GM18498 (cell line): ENCODE measurements around the gene SMIM41.
A peak's percentile ranks its signal among the peaks of the same experiment; 100 is the strongest.

Source experiments
- ATAC-seq: cut with Tn5 transposase; IDR thresholded peaks from one replicate; pipeline ENCODE4 v1.9.1; 2021; ENCODE audit warnings: mild to moderate bottlenecking, moderate library complexity; ENCODE audit not compliant: unreplicated experiment

SMIM41 gene

DNA sequence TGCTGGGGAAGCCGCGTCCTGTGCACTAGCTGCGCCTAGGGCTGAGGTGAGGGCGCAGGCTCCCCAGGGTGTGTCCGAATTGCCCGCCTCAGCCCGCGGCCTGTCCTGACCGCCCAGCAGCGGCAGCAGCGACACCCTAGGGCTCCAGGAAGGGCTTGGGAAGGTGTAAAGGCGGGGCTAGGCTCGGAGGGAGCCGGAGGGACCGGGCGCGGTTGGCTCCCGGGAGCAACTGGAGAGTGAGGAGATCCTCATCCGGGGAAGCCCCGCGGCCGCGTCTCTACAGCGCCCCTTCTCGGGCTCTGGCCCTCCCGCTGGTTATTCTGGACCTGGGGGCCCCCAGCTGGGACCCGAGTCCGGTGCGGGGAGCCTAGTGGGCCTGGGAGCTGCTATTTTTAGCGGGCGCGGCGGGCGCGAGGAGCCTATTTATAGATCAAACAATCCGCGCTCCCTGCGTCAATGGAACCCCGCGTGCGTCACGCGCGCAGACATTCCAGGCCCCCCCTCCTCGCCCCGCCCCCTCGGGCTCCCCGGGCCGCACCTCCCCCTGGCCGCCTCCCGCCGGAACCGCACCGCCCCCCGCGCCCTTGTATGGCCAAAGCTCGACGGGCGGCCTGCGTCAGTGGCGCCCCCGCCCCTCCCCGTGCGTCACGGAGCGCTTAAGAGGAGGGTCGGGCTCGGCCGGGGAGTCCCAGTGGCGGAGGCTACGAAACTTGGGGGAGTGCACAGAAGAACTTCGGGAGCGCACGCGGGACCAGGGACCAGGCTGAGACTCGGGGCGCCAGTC lies 28.6 kb upstream of the SMIM41 start, which contains the start of gene NR4A1:
TSS of gene NR4A1 (plus strand) at position 685 of the 784 bp plus-strand sequence. CDS start 2,887 bp downstream, outside the sequence.
- peak; percentile 88 for ATAC-seq

DNA sequence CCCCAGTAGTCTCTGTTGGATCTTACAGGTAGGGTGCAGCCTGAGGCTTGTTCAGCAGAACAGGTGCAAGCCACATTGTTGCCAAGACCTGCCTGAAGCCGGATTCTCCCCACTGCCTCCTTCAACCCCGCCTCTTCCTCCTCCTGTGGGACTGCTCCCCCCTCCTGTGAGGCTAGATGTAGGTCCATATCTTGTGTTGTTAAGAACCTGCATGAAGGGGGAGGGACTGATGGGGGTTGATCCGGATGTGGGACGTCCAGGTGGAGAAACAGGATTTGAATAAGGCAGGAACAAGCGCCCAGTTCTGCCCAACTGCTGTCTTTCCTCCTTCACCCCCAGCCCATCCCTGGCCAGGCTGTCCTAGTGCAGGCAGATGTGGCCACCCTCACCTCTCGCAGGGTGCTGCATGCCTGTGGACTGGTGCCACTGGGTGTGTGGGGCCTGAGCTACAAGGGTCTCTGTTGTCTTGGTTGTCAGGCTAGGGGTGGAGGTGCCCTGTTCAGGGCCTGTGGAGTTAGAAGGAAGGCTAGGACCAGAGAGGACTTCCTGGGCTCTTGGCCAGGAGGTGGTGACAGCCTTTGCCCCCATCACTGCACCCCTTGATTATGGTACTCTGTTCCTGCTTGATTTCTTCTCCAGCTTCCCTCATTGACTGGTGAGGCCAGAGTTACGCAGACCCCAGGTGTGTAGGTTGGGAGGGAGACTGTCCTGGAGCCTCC lies 26.9 kb upstream of the SMIM41 start:
- ATAC-seq, result no peak

DNA sequence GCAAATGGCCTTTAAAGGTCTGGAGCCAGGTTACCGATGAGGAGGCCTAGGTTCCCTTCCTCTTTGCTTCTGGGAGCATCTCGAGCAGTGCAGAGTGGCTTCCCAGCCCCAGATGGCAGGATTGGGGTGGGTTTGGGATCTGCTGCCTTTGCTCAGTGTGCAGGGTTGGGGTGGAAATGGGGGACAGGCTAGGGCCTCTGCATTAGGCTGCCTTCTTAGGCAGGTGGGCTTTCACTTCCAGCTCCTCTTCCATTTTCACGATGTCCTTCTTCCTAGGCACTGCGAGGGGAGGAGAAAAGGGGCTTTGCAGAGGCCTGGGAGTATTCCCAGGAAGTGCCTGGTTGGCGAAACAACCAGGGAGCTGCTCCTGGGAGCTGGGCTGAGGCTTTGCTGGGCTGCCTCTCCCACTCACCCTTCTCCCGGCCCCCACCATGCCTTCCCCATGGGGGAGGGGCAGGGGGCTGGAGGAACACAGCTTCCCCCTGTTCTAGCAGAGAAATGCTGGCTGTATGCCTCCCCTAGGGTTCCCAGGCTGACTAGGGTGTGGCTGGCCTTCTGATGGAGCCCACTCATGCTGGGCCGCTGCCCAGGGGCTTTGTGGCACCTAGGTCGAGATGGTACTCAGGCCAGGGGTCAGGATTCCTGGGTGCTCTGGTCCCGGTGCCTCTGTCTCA lies 25.8 kb upstream of the SMIM41 start:
- no peak for ATAC-seq

DNA sequence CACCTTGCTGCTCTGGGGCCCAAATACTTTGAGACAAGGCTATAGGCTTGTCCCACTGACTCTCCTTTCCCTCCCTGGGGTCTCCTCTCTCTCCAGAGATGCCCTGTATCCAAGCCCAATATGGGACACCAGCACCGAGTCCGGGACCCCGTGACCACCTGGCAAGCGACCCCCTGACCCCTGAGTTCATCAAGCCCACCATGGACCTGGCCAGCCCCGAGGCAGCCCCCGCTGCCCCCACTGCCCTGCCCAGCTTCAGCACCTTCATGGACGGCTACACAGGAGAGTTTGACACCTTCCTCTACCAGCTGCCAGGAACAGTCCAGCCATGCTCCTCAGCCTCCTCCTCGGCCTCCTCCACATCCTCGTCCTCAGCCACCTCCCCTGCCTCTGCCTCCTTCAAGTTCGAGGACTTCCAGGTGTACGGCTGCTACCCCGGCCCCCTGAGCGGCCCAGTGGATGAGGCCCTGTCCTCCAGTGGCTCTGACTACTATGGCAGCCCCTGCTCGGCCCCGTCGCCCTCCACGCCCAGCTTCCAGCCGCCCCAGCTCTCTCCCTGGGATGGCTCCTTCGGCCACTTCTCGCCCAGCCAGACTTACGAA lies 25.2 kb upstream of the SMIM41 start:
- ATAC-seq, result no peak

DNA sequence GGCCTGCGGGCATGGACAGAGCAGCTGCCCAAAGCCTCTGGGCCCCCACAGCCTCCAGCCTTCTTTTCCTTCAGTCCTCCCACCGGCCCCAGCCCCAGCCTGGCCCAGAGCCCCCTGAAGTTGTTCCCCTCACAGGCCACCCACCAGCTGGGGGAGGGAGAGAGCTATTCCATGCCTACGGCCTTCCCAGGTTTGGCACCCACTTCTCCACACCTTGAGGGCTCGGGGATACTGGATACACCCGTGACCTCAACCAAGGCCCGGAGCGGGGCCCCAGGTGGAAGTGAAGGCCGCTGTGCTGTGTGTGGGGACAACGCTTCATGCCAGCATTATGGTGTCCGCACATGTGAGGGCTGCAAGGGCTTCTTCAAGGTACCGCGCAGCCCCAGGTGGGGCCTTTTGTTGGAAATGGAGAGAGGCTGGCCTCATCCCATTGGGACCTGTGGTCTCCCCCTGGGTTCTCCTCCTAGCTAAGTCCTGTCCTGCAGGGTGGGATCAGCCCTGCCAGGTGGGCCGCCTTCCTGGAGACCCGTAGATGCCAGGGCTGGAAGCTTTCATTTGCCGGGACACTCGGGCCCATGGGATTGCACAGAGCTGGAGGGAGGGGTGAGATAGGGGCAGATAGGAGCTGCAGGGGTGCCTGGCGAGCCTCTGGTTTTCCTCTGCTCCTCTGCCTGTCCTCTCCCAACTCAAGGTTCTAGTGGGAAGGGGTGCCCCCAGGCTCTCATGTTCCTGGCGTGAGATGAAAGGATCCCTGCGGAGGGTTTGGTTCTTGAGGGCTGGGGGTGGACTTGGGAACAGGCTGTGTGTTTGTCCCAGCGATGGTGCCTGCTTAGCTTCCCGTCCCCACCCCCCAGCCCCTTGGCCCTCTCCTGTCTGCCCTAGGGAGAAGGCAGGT lies 24.4 kb upstream of the SMIM41 start:
- ATAC-seq, result no peak

DNA sequence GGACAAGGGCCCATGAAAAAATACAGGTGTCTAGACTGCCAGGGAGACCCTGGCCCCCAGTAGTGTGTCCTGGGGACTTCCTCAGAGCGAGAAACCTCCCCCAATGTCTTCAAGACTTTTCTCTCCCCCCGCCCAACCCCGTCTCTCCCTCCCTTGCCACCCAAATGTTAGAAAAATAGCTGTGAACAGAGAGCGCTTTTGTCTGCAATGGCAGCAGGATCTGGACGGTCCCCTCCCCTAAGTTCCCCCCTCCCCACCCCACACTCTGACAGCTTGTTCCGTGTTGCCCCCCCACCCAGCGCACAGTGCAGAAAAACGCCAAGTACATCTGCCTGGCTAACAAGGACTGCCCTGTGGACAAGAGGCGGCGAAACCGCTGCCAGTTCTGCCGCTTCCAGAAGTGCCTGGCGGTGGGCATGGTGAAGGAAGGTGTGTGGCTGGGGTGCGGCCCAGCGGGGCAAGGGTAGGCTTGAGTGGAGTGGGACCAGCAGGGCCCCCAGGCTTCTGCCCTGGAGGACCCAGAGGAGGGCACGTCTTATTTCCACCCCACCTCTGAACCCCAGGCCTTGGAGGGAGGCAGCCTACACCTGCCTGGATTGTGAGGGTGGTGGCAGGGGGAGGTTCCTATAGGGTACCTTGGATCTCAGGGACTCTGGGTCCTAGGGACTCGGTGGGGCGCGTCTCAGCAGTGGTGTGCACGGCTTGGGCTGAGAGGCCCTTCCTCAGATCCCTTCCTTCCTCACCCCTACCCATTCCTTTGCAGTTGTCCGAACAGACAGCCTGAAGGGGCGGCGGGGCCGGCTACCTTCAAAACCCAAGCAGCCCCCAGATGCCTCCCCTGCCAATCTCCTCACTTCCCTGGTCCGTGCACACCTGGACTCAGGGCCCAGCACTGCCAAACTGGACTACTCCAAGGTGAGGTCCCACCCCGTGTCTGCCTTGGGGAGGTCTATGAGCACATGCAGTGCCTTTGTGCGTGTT lies 23.5 kb upstream of the SMIM41 start:
- no peak for ATAC-seq

DNA sequence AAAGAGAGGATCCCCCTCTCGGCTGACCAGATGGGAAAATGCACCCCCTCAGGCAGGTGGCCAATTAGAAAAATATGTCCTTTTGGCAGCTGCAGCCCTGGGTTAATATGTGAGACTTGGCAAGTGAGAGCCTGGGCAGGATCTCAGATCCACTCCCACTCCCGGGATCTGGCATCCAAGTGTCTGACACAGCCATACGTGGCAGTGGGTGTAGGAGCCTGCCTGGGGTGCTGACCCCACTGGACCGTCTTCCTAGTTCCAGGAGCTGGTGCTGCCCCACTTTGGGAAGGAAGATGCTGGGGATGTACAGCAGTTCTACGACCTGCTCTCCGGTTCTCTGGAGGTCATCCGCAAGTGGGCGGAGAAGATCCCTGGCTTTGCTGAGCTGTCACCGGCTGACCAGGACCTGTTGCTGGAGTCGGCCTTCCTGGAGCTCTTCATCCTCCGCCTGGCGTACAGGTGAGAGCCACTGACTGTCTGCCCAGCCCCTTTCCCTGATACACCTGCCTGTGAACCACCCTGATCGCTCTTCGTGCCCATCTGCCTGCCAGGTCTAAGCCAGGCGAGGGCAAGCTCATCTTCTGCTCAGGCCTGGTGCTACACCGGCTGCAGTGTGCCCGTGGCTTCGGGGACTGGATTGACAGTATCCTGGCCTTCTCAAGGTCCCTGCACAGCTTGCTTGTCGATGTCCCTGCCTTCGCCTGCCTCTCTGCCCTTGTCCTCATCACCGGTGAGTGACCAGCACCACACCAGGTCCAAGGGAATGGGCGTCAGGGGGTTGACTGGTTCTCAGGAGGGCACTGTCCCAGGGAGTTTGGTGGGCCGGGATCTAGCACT lies 22.5 kb upstream of the SMIM41 start:
- ATAC-seq, result no peak

DNA sequence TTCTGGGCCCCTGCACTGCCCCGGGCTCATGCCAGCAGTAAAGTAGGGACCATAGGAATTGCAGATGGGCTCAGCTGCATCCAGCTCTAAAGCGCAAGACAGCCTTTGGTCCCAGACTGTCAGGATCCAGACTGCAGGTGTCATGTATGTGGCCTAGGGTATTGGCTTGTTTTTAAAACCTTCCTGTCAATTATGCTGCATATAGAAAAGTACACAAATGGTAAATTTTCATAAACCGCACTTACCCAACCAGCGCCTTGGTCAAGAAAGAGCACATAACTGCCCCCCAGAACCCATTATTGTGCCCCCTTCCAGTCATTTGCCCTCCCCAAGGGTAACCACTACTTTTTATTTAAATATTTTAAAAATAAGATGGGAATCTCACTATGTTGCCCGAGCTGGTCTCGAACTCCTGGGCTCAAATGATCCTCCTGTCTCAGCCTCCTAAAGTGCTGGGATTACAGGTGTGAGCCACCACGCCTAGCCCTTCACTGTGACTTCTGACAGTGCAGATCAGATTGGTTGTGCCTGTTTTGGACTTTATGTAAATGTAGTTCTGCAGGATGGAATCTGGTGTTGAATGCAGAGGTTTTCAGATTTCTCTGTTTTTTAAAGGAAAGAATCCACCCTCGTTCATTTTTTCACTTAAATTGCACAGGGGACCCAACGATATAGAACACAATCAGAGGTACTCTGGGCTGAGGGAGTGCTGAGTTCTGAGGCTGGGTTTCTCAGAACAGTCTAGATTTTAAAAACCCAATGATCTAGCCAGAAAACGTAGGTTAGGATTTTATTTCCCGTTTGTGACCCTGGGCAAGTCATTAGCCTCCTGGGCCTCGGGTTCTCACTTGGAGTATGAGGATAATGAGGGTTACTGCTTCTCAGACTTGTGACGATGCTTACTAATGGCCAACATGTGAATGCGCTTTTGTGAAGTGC lies 21.6 kb upstream of the SMIM41 start:
- no peak for ATAC-seq

DNA sequence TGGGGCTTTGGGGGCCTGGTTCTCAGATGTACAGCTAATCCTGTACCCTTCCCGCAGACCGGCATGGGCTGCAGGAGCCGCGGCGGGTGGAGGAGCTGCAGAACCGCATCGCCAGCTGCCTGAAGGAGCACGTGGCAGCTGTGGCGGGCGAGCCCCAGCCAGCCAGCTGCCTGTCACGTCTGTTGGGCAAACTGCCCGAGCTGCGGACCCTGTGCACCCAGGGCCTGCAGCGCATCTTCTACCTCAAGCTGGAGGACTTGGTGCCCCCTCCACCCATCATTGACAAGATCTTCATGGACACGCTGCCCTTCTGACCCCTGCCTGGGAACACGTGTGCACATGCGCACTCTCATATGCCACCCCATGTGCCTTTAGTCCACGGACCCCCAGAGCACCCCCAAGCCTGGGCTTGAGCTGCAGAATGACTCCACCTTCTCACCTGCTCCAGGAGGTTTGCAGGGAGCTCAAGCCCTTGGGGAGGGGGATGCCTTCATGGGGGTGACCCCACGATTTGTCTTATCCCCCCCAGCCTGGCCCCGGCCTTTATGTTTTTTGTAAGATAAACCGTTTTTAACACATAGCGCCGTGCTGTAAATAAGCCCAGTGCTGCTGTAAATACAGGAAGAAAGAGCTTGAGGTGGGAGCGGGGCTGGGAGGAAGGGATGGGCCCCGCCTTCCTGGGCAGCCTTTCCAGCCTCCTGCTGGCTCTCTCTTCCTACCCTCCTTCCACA lies 20.7 kb upstream of the SMIM41 start:
- no peak for ATAC-seq

DNA sequence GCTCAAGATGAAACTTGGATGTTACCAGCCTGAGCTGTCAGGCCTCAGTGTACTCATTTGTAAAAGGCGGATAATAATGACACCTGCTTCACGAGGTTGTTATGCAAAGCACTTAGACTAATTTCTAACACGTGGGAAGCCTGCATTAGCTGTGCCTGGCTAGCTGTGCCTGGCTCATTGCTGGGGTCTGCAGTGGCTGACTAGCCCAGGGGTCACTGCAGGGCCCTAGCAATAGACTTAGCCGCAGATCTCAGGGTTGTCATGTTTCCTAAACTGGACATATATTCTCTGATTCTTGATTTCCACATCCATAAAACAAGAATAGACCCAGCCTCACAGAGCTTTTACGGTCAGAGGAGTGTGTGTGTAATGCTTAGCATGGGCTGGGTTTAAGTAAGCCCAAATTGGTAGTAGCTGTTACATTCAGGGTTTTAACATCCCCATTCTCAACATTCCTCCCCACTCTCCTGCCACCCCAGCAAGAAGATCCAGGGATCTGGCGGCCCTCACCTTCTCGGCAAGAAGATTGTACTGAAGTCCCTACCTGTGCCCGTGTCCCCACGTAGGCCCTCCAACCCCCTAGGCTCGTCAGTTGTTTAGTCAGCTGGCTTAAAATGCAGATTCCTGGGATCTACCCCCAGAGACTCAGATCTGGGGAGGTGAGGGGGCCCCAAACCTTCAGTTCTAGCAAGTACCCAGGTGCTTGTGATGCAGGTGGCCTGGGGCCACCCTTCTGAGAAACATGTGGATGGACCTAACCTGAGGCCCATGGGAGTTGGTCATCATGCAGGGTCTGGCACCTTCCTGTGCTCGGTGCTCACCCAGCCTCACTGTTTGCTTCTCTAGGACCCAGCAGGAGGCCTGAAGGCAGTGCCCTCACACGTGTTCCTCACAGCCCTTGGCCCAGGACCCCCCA lies 19.7 kb upstream of the SMIM41 start:
- no peak for ATAC-seq

DNA sequence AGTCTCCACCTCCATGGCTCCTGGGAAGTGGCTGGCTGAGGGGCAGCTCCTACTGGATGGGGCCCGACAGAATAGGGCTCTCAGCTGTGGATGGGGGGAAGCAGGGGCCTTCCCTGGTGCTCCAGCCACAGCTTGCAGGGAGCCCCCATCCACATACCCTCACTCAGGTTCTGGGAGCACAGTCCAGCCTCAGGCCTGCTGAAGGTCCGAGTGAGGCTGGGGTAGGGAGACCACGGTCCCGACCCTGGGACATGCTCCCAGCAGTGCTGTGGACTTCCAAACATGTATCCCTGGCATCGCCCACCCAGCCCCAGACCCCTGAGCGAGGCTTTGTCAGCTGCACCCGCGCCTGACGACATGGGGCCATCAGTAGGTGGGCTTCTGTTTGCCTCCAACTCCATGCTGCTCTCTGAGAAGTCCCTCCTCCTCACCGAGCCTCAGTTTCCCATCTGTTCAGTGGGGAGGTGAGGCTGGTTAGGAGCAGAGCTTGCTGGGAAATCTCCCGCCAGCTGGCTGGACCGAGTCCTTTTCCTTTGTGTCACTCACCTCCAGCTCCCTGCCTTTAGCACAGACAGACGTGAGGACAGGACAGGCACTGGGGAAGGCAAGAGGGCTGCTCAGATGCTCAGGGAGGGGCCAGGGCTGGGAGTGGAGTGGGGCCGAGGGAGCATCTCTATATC lies 18.9 kb upstream of the SMIM41 start:
- no peak for ATAC-seq

DNA sequence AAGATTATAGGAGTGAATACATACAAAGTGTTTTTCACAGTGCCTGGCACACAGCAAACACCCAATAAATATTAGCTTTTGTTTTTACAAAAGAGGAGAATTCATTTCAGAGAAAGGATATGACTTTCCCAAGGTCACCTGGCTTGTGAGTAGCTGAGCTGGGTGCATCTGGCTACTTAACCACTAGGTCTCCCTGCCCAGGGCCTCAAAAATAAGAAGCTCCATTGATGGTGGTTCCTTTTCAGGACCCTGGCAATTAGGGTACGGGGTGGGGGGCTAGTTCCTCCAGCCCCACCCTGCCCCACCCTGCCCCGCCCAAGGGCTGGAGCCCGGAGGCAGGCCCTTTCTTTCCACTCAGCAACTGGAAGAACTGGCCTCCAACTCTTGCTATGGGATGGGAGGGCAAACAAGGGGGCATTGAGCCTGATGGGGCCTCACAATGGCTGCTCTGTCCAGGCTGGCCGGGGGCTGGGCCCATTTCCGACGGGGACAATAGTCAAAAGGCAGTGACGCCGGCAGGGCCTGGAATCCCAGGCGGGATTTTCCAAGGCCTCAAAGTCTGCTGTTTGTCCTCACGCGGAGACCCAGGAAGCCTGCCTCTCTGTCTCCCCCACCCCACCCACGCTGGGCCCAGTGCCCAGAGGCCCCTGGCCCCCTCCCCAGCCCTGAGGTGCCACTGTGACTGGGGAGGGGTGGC lies 17.9 kb upstream of the SMIM41 start:
- ATAC-seq, result no peak

DNA sequence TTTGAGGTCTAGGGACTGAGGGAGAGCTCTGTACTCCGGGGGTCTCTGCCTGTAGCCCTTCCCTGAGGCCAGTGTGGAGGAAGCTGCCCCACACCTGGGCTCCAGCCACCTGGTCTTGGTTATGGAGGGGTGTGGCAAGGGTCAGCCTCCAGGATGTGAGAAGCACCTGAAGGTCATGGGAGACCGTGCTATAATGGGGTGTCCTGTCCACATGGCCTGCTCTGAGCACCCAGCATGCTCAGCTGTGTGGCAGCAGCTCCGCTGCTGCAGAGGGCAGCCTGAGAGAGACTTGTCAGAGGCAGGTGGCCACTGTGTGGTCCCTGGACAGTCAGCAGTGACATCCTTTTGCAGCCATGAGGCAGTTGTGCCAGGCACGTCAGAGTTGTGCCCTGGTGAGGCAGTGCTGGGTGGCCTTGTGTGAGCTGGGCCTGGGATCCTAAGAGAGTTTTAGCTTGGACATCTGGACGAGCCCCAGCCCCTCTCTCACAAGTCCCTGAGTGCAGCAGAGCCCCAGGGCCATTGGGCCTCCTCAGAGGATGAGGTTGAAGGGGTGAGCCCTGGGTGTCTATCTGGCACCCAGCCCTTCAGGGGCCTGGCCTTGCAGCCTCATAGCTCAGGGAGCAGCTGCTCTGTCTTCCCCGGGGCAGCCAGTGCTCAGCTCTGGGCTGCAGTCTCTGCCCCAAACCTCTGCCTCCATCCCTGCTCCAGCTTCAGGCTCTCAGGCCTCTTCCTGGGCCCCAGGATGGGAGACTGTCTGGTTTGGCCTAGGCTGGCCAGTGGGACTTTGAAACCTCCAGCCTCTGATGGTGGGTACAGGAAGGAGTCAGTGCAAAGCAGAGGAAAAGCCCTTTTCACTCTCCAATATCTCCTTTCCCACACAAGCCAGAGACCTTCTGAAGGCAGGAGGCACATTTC lies 17.1 kb upstream of the SMIM41 start:
- no peak for ATAC-seq
